ENCODE data around the gene SLC7A7. TPM values are rescaled to one million over a fixed set of nuclear protein-coding genes. Genes with fewer than 3 reads are reported as not detected.
"Not testable (repeated sequence)": the region's sequence is repeated elsewhere in the genome, so short reads cannot be mapped to it uniquely, and the experiment has no call there.

SLC7A7 gene
- total RNA-seq, 4 donors from 2014 or later = 1.00 to 67.0 (median 33.6) TPM

- H3K27ac ChIP-seq = peak overlapping the region; percentile 94 to 98 (median 96)
- TF ChIP-seq EP300 (IDR thresholded peaks at IDR 0.05; ENCODE audit: low read depth) = no peak
- TF ChIP-seq CTCF (IDR thresholded peaks at IDR 0.05) = no peak
- no peak for TF ChIP-seq POLR2A (IDR thresholded peaks at IDR 0.05)
- no peak for TF ChIP-seq POLR2AphosphoS5 (IDR thresholded peaks at IDR 0.05)
Observed at GRCh38 chr14:22835505-22835904, 20.3 kb upstream of the SLC7A7 start.

GRCh38 chr14:22830443-22831010 lies 15.3 kb upstream of the SLC7A7 start:
- intact Hi-C loops (cut with DNase I; ENCODE audit: low total_unique reads) = no loop called here
- no peak for DNase-seq
- no peaks in the 10 kb centered on the region for H3K9me3 ChIP-seq
- H3K4me1 ChIP-seq = peaks cover 6 to 15% (median 7%) of the 10 kb centered on the region in 4 donors
- H3K4me3 ChIP-seq = peak overlapping the region in 3 of 4 donors; percentile 71 to 81 (median 76)
- H3K36me3 ChIP-seq = peaks cover 0 to 5% (median 2%) of the 10 kb centered on the region in 4 donors
- no peaks in the 10 kb centered on the region for H3K27me3 ChIP-seq
- TF ChIP-seq CTCF (IDR thresholded peaks at IDR 0.05) (no peak), POLR2A (IDR thresholded peaks at IDR 0.05) (no peak), POLR2AphosphoS5 (IDR thresholded peaks at IDR 0.05) (no peak), EP300 (IDR thresholded peaks at IDR 0.05; ENCODE audit: low read depth) (no peak)
- in situ Hi-C loops (cut with MboI; ENCODE audit: low pct_ligation_motif_present in 1 of 4, low pct_unique_long_range_greater_than_20kb in 1 of 4, low sequenced_read_pairs in 3 of 4) = loop anchor here in 1 of 4 donors (25.0 kb wide), 1 partner anchor 243 kb away; the partner anchor contains the start of genes ABHD4 and DAD1
- peak overlapping the region in 3 of 4 donors; percentile 81 to 87 (median 84) for H3K27ac ChIP-seq
- WGBS, 2 donors (ENCODE audit: low coverage in 1 of 2) = 23% methylated on average over 3 of the region's 3 CpGs

More at GRCh38 chr14:22835505-22835904, 20.3 kb upstream of the SLC7A7 start:
- DNase-seq = no peak
- peaks cover 8 to 40% (median 26%) of the 10 kb centered on the region in 4 donors for H3K4me1 ChIP-seq
- intact Hi-C loops (cut with DNase I; ENCODE audit: low total_unique reads) = no loop called here
- WGBS, 2 donors (ENCODE audit: low coverage in 1 of 2) = 71 to 88% methylated on average over 3 of the region's 3 CpGs
- no peaks in the 10 kb centered on the region for H3K27me3 ChIP-seq
- no peaks in the 10 kb centered on the region for H3K9me3 ChIP-seq
- peaks cover 0 to 5% (median 2%) of the 10 kb centered on the region in 4 donors for H3K36me3 ChIP-seq
- H3K4me3 ChIP-seq = no peak overlapping the region
- in situ Hi-C loops (cut with MboI; ENCODE audit: low pct_ligation_motif_present in 1 of 4, low pct_unique_long_range_greater_than_20kb in 1 of 4, low sequenced_read_pairs in 3 of 4) = loop anchor here in 1 of 4 donors (25.0 kb wide), 1 partner anchor 248 kb away; the partner anchor contains the start of genes ABHD4 and DAD1

GRCh38 chr14:22829661-22830442 lies 14.6 kb upstream of the SLC7A7 start, which contains the start of gene MRPL52:
Gene MRPL52 (plus strand): TSS chr14:22829887. CDS start chr14:22829913, 26 bp downstream.
- in situ Hi-C loops (cut with MboI; ENCODE audit: low pct_ligation_motif_present in 1 of 4, low pct_unique_long_range_greater_than_20kb in 1 of 4, low sequenced_read_pairs in 3 of 4) = loop anchor here in 1 of 4 donors (25.0 kb wide), 1 partner anchor 243 kb away; the partner anchor contains the start of genes ABHD4 and DAD1
- TF ChIP-seq CTCF (IDR thresholded peaks at IDR 0.05) (no peak), POLR2A (IDR thresholded peaks at IDR 0.05) (peak; percentile 45), POLR2AphosphoS5 (IDR thresholded peaks at IDR 0.05) (peak in 2 of 3 donors; percentile 31 to 52)
- H3K4me1 ChIP-seq = peaks cover 6 to 17% (median 7%) of the 10 kb centered on the region in 4 donors
- H3K36me3 ChIP-seq = peaks cover 0 to 5% (median 2%) of the 10 kb centered on the region in 4 donors
- DNase-seq = peak; percentile 93
- peak within 1 kb of the TSS; percentile 80 to 87 (median 82) for H3K27ac ChIP-seq
- peak within 1 kb of the TSS; percentile 62 to 81 (median 74) for H3K4me3 ChIP-seq
- WGBS, 2 donors (ENCODE audit: low coverage in 1 of 2) = 0 to 1% methylated on average over 9 to 41 of the region's 41 CpGs
- intact Hi-C loops (cut with DNase I; ENCODE audit: low total_unique reads) = loop anchor here (10.0 kb wide), 1 partner anchor 275 kb away; no protein-coding TSS in a partner anchor
- no peaks in the 10 kb centered on the region for H3K27me3 ChIP-seq
- no peaks in the 10 kb centered on the region for H3K9me3 ChIP-seq

DNA sequence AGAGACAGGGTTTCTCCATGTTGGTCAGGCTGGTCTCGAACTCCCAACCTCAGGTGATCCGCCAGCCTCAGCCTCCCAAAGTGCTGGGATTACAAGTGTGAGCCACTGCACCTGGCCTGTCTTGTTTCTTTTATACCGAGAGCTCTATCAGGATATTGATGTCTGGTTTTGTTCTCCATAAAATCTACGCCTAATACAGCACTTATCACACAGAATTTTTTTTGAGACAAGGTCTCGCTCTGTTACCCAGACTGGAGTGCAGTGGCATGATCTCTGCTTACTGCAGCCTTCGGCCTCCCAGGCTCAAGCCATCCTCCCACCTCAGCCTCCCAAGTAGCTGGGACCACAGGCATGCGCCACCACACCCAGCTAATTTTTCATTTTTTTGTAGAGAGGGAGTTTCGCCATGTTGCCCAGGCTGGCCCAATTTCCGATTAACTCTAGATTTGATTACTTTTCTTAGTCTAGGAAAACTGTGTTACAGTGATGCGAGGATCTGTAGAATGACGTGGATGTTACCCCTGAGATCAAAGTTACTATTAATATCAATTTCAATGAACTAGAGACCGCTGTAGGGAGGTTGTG lies 13.9 kb upstream of the SLC7A7 start:
- intact Hi-C loops (cut with DNase I; ENCODE audit: low total_unique reads) (loop anchor here (10.0 kb wide), 1 partner anchor 274 kb away; no protein-coding TSS in a partner anchor), in situ Hi-C loops (cut with MboI; ENCODE audit: low pct_ligation_motif_present in 1 of 4, low pct_unique_long_range_greater_than_20kb in 1 of 4, low sequenced_read_pairs in 3 of 4) (loop anchor here in 1 of 4 donors (25.0 kb wide), 1 partner anchor 242 kb away; the partner anchor contains the start of genes ABHD4 and DAD1)
- not testable (repeated sequence) for DNase-seq, H3K9me3 ChIP-seq, H3K27me3 ChIP-seq, H3K36me3 ChIP-seq
- Histone ChIP-seq H3K4me3 (peak overlapping the region in 3 of 4 donors; percentile 71 to 81 (median 76)), H3K27ac (peak overlapping the region; percentile 80 to 87 (median 82)), H3K4me1 (peaks cover 6 to 19% (median 7%) of the 10 kb centered on the region in 4 donors)
- WGBS, 2 donors (ENCODE audit: low coverage in 1 of 2) = 84 to 95% methylated on average over 10 to 12 of the region's 12 CpGs
